NCI-H2171 (cell line): ENCODE results near the gene PAPPA2.
"Not testable (repeated sequence)": the region's sequence is repeated elsewhere in the genome, so short reads cannot be mapped to it uniquely, and the experiment has no call there.

Experiments used
- DNase-seq: peaks from one replicate; lab custom pipeline; 2025; lab: John Stamatoyannopoulos, UW

Gene PAPPA2

GRCh38 chr1:176462674-176463378 is at the start of gene PAPPA2:
TSS of gene PAPPA2 (plus strand) at chr1:176463175. CDS start at chr1:176556323, 93,148 bp downstream.
- DNase-seq: no peak

GRCh38 chr1:176416777-176417176 is 46.2 kb upstream of the PAPPA2 start:
- no peak for DNase-seq

GRCh38 chr1:176419608-176420007 is 43.4 kb upstream of the PAPPA2 start:
- not testable (repeated sequence) for DNase-seq

GRCh38 chr1:176434234-176434633 is 28.7 kb upstream of the PAPPA2 start:
- DNase-seq: no peak

GRCh38 chr1:176436251-176436650 is 26.7 kb upstream of the PAPPA2 start:
- DNase-seq: no peak

GRCh38 chr1:176440176-176440575 is 22.8 kb upstream of the PAPPA2 start:
- no peak for DNase-seq

- DNase-seq: no peak
These were observed 18.7 kb upstream of the PAPPA2 start for GRCh38 chr1:176444286-176444685.

- no peak for DNase-seq
These were observed 17.6 kb upstream of the PAPPA2 start for GRCh38 chr1:176445402-176445801.

- no peak for DNase-seq
These were observed 14.6 kb upstream of the PAPPA2 start for GRCh38 chr1:176448340-176448739.

GRCh38 chr1:176450526-176450925 is 12.4 kb upstream of the PAPPA2 start:
- no peak for DNase-seq

- DNase-seq: not testable (repeated sequence)
These were observed 11.2 kb upstream of the PAPPA2 start for GRCh38 chr1:176451741-176452140.

- DNase-seq: no peak
These were observed 6.2 kb upstream of the PAPPA2 start for GRCh38 chr1:176456795-176457194.

GRCh38 chr1:176460544-176461336 is 2.2 kb upstream of the PAPPA2 start:
- no peak for DNase-seq

- DNase-seq: no peak
These were observed 1.4 kb upstream of the PAPPA2 start for GRCh38 chr1:176461576-176461975.

- no peak for DNase-seq
These were observed 3.5 kb downstream of the PAPPA2 start for GRCh38 chr1:176466514-176466913.

- DNase-seq: no peak
These were observed 6.6 kb downstream of the PAPPA2 start for GRCh38 chr1:176469450-176470010.

- DNase-seq: no peak
These were observed 8.6 kb downstream of the PAPPA2 start for GRCh38 chr1:176471338-176472121.

- DNase-seq: no peak
These were observed 17.0 kb downstream of the PAPPA2 start for GRCh38 chr1:176479971-176480370.

- DNase-seq: no peak
These were observed 17.8 kb downstream of the PAPPA2 start for GRCh38 chr1:176480750-176481149.

- no peak for DNase-seq
These were observed 22.1 kb downstream of the PAPPA2 start for GRCh38 chr1:176485083-176485482.

GRCh38 chr1:176494436-176494835 is 31.5 kb downstream of the PAPPA2 start:
- no peak for DNase-seq

GRCh38 chr1:176499671-176500070 is 36.7 kb downstream of the PAPPA2 start:
- DNase-seq: no peak
